HEK293 (cell line): ENCODE data around the gene ZNF536.

Experiments
- CTCF ChIA-PET: fragments of 350-600 bp; formaldehyde crosslinking; extraction: SDS; loops from one replicate; lab custom pipeline; 2021; ENCODE audit warnings: antibody characterized with exemption; lab: Yijun Ruan, JAX
- POLR2A ChIA-PET: fragments of 300-600 bp; formaldehyde crosslinking; extraction: SDS; loops from one replicate; lab custom pipeline; 2020; ENCODE audit warnings: antibody characterized with exemption, inconsistent platforms; lab: Yijun Ruan, JAX
- H3K27ac ChIP-seq: fragments of 200-500 bp; sonication (Bioruptor generic); 2 replicates; pipeline ENCODE4 v1.5.1; 2014; ENCODE audit warnings: low read depth, low read length, control low read depth, inconsistent platforms; ENCODE audit errors: extremely low read depth
- H3K36me3 ChIP-seq, 2 experiments: fragments of 200-500 bp in 1 of 2; sonication (Bioruptor generic) in 1 of 2; 1 replicate in 1 of 2; 2 replicates in 1 of 2; pipeline ENCODE4 v1.5.1; 2014 to 2017; ENCODE audit warnings: inconsistent platforms in 2 of 2, low read length in 2 of 2; ENCODE audit not compliant: control insufficient read depth in 2 of 2, insufficient read depth in 1 of 2
- H3K4me1 ChIP-seq: fragments of 200-500 bp; sonication (Bioruptor generic); 2 replicates; pipeline ENCODE4 v1.5.1; 2014; ENCODE audit warnings: mild to moderate bottlenecking, low read length, inconsistent platforms; ENCODE audit not compliant: control insufficient read depth, insufficient read depth
- H3K4me3 ChIP-seq: 2 replicates; pipeline ENCODE4 v1.5.1; 2011; ENCODE audit warnings: low read depth, mild to moderate bottlenecking, control low read depth, low read length, moderate library complexity
- H3K9me3 ChIP-seq: fragments of 200-500 bp; sonication (Bioruptor generic); 2 replicates; pipeline ENCODE4 v1.5.1; 2014; ENCODE audit warnings: low read depth, low read length, inconsistent platforms; ENCODE audit not compliant: control insufficient read depth, insufficient read depth
- ELK4 ChIP-seq: IDR thresholded peaks from 2 replicates; pipeline ENCODE4 v1.6.1; 2011; ENCODE audit warnings: mild to moderate bottlenecking, low read depth, low read length, borderline replicate concordance
- OSR2 ChIP-seq: fragments of 450-650 bp; formaldehyde crosslinking; IDR thresholded peaks from 2 replicates; pipeline ENCODE4 v1.5.1; 2016; ENCODE audit warnings: missing biosample characterization, missing genetic modification characterization
- PBX3 ChIP-seq: sonication (generic); formaldehyde crosslinking; IDR thresholded peaks from 2 replicates; pipeline ENCODE4 v1.8.1; 2022; ENCODE audit warnings: mild to moderate bottlenecking, moderate library complexity, missing genetic modification reagents
- SALL2 ChIP-seq: fragments of 450-650 bp; formaldehyde crosslinking; IDR thresholded peaks from 2 replicates; pipeline ENCODE4 v1.5.0; 2017; ENCODE audit warnings: missing biosample characterization, mild to moderate bottlenecking, missing genetic modification characterization, borderline replicate concordance
- SP7 ChIP-seq: fragments of 450-650 bp; formaldehyde crosslinking; IDR thresholded peaks from 2 replicates; pipeline ENCODE4 v1.5.1; 2016; ENCODE audit warnings: missing biosample characterization, missing genetic modification characterization
- ZBTB1 ChIP-seq: fragments of 450-650 bp; formaldehyde crosslinking; IDR thresholded peaks from 2 replicates; pipeline ENCODE4 v1.5.1; 2016; ENCODE audit warnings: missing biosample characterization, missing genetic modification characterization
- ZBTB7A ChIP-seq: fragments of 450-650 bp; formaldehyde crosslinking; IDR thresholded peaks from 2 replicates; pipeline ENCODE4 v1.5.1; 2016; ENCODE audit warnings: low read depth, missing biosample characterization, missing genetic modification characterization
- ZEB2 ChIP-seq: fragments of 450-650 bp; formaldehyde crosslinking; IDR thresholded peaks from 2 replicates; pipeline ENCODE4 v1.5.1; 2016; ENCODE audit warnings: missing biosample characterization, missing genetic modification characterization
- ZNF184 ChIP-seq: fragments of 450-650 bp; IDR thresholded peaks from 2 replicates; pipeline ENCODE4 v1.5.1; 2018; ENCODE audit warnings: missing biosample characterization, mild to moderate bottlenecking, missing genetic modification characterization
- ZNF211 ChIP-seq: fragments of 450-650 bp; formaldehyde crosslinking; IDR thresholded peaks from 2 replicates; pipeline ENCODE4 v1.5.1; 2016; ENCODE audit warnings: low read depth, missing biosample characterization, missing genetic modification characterization
- ZNF341 ChIP-seq: fragments of 450-650 bp; formaldehyde crosslinking; IDR thresholded peaks from 2 replicates; pipeline ENCODE4; 2016; ENCODE audit warnings: low read depth, missing biosample characterization, missing genetic modification characterization
- ZNF548 ChIP-seq: fragments of 450-650 bp; formaldehyde crosslinking; IDR thresholded peaks from 2 replicates; pipeline ENCODE4 v1.5.1; 2016; ENCODE audit warnings: missing biosample characterization, missing genetic modification characterization
- ZNF558 ChIP-seq: fragments of 450-650 bp; formaldehyde crosslinking; IDR thresholded peaks from 2 replicates; pipeline ENCODE4 v1.5.1; 2016; ENCODE audit warnings: missing biosample characterization, missing genetic modification characterization
- ZNF692 ChIP-seq: fragments of 450-650 bp; formaldehyde crosslinking; IDR thresholded peaks from 2 replicates; pipeline ENCODE4 v1.5.1; 2016; ENCODE audit warnings: missing biosample characterization, missing genetic modification characterization
- ZNF747 ChIP-seq: fragments of 450-650 bp; formaldehyde crosslinking; IDR thresholded peaks from 2 replicates; pipeline ENCODE4 v1.5.1; 2016; ENCODE audit warnings: missing biosample characterization, missing genetic modification characterization
- TF ChIP-seq, protein P1 (sequence below): fragments of 450-650 bp; formaldehyde crosslinking; IDR thresholded peaks from 2 replicates; pipeline ENCODE4 v1.5.1; 2016; ENCODE audit warnings: missing biosample characterization, missing genetic modification characterization
- TF ChIP-seq, protein P2 (sequence below): fragments of 450-650 bp; formaldehyde crosslinking; IDR thresholded peaks from 2 replicates; pipeline ENCODE4 v1.5.1; 2016; ENCODE audit warnings: missing biosample characterization, missing genetic modification characterization

The ZNF536 gene

GRCh38 chr19:30439310-30439709 is 67.1 kb downstream of the ZNF536 start:
- TF ChIP-seq OSR2 (tag by site-specific recombination) (no peak), ZNF548 (tag by site-specific recombination) (no peak)
- TF ChIP-seq, all 188 proteins: peak for 0
- Histone ChIP-seq H3K9me3 (no peaks in the 10 kb centered on the region; the same call in 1 of the 2 replicates), H3K4me1 (peaks cover 13% of the 10 kb centered on the region), H3K27ac (no peak overlapping the region), H3K4me3 (no peak overlapping the region), H3K36me3 (peaks cover 0 to 8% of the 10 kb centered on the region in 2 experiments; a peak in 2 of 3 replicates)
- CTCF ChIA-PET: interaction anchor here (0.5 to 2.0 kb wide), 4 partner anchors 8 to 723 kb away, joined by 3 to 6 read pairs (median 4); no protein-coding TSS in a partner anchor
- POLR2A ChIA-PET: no interaction called here

GRCh38 chr19:30441011-30441410 is 68.8 kb downstream of the ZNF536 start:
- CTCF ChIA-PET: interaction anchor here (0.6 to 2.0 kb wide), 2 partner anchors 10 to 51 kb away, joined by 3 to 6 read pairs; no protein-coding TSS in a partner anchor
- peaks cover 3 to 23% of the 10 kb centered on the region in 2 experiments; a peak in 2 of 3 replicates for H3K36me3 ChIP-seq
- no peak overlapping the region for H3K4me3 ChIP-seq
- no peak overlapping the region for H3K27ac ChIP-seq
- POLR2A ChIA-PET: interaction anchor here (0.6 kb wide), 1 partner anchor 596 kb away, joined by 4 read pairs; no protein-coding TSS in a partner anchor
- H3K4me1 ChIP-seq: peaks cover 13% of the 10 kb centered on the region
- H3K9me3 ChIP-seq: no peaks in the 10 kb centered on the region; the same call in 1 of the 2 replicates
- no peak for TF ChIP-seq SALL2 (tag by site-specific recombination)
- no peak for TF ChIP-seq ELK4
- TF ChIP-seq ZNF558 (tag by site-specific recombination): no peak
- TF ChIP-seq PBX3 (CRISPR knock-in tag): no peak
- TF ChIP-seq ZBTB1 (tag by site-specific recombination): no peak
- no peak for TF ChIP-seq ZNF211
- TF ChIP-seq ZNF747 (tag by site-specific recombination): no peak
- TF ChIP-seq ZBTB7A: no peak
- no peak for TF ChIP-seq ZNF341 (tag by site-specific recombination)
- TF ChIP-seq ZEB2 (tag by site-specific recombination): no peak
- TF ChIP-seq, protein P1, sequence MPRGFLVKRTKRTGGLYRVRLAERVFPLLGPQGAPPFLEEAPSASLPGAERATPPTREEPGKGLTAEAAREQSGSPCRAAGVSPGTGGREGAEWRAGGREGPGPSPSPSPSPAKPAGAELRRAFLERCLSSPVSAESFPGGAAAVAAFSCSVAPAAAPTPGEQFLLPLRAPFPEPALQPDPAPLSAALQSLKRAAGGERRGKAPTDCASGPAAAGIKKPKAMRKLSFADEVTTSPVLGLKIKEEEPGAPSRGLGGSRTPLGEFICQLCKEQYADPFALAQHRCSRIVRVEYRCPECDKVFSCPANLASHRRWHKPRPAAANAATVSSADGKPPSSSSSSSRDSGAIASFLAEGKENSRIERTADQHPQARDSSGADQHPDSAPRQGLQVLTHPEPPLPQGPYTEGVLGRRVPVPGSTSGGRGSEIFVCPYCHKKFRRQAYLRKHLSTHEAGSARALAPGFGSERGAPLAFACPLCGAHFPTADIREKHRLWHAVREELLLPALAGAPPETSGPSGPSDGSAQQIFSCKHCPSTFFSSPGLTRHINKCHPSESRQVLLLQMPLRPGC (tag by site-specific recombination): no peak
- no peak for TF ChIP-seq ZNF692 (tag by site-specific recombination)
- TF ChIP-seq, protein P2, sequence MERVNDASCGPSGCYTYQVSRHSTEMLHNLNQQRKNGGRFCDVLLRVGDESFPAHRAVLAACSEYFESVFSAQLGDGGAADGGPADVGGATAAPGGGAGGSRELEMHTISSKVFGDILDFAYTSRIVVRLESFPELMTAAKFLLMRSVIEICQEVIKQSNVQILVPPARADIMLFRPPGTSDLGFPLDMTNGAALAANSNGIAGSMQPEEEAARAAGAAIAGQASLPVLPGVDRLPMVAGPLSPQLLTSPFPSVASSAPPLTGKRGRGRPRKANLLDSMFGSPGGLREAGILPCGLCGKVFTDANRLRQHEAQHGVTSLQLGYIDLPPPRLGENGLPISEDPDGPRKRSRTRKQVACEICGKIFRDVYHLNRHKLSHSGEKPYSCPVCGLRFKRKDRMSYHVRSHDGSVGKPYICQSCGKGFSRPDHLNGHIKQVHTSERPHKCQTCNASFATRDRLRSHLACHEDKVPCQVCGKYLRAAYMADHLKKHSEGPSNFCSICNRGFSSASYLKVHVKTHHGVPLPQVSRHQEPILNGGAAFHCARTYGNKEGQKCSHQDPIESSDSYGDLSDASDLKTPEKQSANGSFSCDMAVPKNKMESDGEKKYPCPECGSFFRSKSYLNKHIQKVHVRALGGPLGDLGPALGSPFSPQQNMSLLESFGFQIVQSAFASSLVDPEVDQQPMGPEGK (tag by site-specific recombination): no peak
- no peak for TF ChIP-seq ZNF184 (tag by site-specific recombination)
- no peak for TF ChIP-seq SP7 (tag by site-specific recombination)
- TF ChIP-seq, all 188 proteins: peak for 0
